GM10266 (cell line): Measurements from ENCODE around the gene HMGN2.

ENCODE experiments used
- DNase-seq: peaks from one replicate; pipeline ENCODE4 v3.0.0; 2012; ENCODE audit errors: extremely low spot score
- CTCF ChIP-seq: IDR thresholded peaks from 2 replicates; pipeline ENCODE4 v1.5.1; 2012; ENCODE audit warnings: mild to moderate bottlenecking, low read depth; ENCODE audit not compliant: control insufficient read depth, insufficient read depth; ENCODE audit errors: missing control alignments

HMGN2 gene

GRCh38 chr1:26470878-26471497 lies 1.3 kb upstream of the HMGN2 start:
- no peak for DNase-seq
- TF ChIP-seq CTCF = no peak

GRCh38 chr1:26471498-26472319 lies 531 bp upstream of the HMGN2 start:
- DNase-seq = peak; percentile 41
- peak; percentile 6 for TF ChIP-seq CTCF

GRCh38 chr1:26472901-26473845 lies 933 bp downstream of the HMGN2 start:
- TF ChIP-seq CTCF = no peak
- DNase-seq = peak; percentile 98

- no peak for DNase-seq
- TF ChIP-seq CTCF = no peak
Observed at GRCh38 chr1:26474818-26475217, 2.6 kb downstream of the HMGN2 start.

DNA sequence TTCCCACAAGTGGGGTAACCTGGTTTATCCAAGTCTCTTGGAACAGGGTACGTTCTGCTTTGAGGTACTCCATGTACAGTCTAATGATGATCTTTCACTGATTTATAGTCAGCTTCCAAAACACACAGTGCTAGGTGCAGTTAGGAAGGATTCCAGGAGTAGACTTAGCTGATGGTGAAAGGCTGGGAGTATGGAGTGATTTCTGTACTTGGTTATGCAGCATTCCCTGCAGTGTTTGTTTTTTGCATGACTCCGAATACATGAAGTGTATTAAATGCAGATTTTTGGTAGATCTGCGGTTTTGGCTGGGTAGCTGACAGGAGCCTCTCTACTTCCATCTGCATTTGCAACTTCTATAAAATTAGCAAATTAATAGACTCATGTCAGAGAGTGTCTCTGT lies 3.7 kb downstream of the HMGN2 start:
- DNase-seq = no peak
- no peak for TF ChIP-seq CTCF

GRCh38 chr1:26476958-26477357 lies 4.7 kb downstream of the HMGN2 start:
- no peak for TF ChIP-seq CTCF
- DNase-seq = no peak
